Neutrophil (primary cell): ENCODE results near the gene RNGTT.

Source experiments
- H3K27ac ChIP-seq: fragments of 200-600 bp; sonication (generic); 2 replicates; pipeline ENCODE4 v1.5.1; 2016; ENCODE audit warnings: mild to moderate bottlenecking, moderate library complexity
- H3K27me3 ChIP-seq: fragments of 200-600 bp; sonication (generic); 2 replicates; pipeline ENCODE4 v1.6.0; 2016; ENCODE audit warnings: mild to moderate bottlenecking
- H3K36me3 ChIP-seq: fragments of 200-600 bp; sonication (generic); 2 replicates; pipeline ENCODE4 v1.5.1; 2017
- H3K4me1 ChIP-seq, 2 experiments: fragments of 200-600 bp in 1 of 2; sonication (generic) in 1 of 2; 1 replicate in 1 of 2; 2 replicates in 1 of 2; pipeline versions ENCODE4 v1.5.1 to v1.6.1; 2013 to 2016; ENCODE audit warnings: low read depth in 1 of 2, low read length in 1 of 2, mild to moderate bottlenecking in 1 of 2, moderate library complexity in 1 of 2; ENCODE audit not compliant: control insufficient read depth in 1 of 2, insufficient read depth in 1 of 2
- H3K4me3 ChIP-seq, 2 experiments: fragments of 200-600 bp in 1 of 2; sonication (generic) in 1 of 2; 1 replicate in 1 of 2; 2 replicates in 1 of 2; pipeline ENCODE4 v1.5.1; 2013 to 2016; ENCODE audit warnings: low read depth in 1 of 2, low read length in 1 of 2, mild to moderate bottlenecking in 1 of 2, moderate library complexity in 1 of 2
- H3K9me3 ChIP-seq: fragments of 200-600 bp; sonication (generic); 2 replicates; pipeline ENCODE4 v1.5.1; 2016
- TF ChIP-seq, protein P1 (sequence below): fragments of 200-600 bp; sonication (generic); IDR thresholded peaks from 2 replicates; pipeline ENCODE4 v1.5.1; 2016; ENCODE audit warnings: antibody characterized with exemption

The RNGTT gene

DNA sequence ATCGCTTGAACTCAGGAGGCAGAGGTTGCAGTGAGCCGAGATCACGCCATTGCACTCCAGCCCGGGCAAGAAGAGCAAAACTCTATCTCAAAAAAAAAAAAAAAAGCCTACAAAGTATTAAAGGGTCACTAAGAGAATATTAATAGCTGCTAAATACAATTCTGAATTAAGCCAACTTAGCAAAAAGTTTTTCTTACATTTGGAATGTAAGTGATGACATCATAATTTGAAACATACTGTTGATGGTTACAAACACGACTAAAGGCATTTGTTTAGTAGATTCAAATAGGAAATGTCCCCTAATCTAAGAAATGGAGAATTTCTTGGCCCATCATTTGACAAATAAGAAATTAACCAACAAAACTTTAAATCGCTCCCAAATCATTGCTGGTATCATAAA is 282.8 kb downstream of the RNGTT start:
- Histone ChIP-seq H3K36me3 (no peaks in the 10 kb centered on the region), H3K4me1 (peaks cover 0 to 4% of the 10 kb centered on the region in 2 experiments), H3K9me3 (no peaks in the 10 kb centered on the region), H3K4me3 (no peak overlapping the region), H3K27ac (no peak overlapping the region), H3K27me3 (no peaks in the 10 kb centered on the region)
- TF ChIP-seq, protein P1, sequence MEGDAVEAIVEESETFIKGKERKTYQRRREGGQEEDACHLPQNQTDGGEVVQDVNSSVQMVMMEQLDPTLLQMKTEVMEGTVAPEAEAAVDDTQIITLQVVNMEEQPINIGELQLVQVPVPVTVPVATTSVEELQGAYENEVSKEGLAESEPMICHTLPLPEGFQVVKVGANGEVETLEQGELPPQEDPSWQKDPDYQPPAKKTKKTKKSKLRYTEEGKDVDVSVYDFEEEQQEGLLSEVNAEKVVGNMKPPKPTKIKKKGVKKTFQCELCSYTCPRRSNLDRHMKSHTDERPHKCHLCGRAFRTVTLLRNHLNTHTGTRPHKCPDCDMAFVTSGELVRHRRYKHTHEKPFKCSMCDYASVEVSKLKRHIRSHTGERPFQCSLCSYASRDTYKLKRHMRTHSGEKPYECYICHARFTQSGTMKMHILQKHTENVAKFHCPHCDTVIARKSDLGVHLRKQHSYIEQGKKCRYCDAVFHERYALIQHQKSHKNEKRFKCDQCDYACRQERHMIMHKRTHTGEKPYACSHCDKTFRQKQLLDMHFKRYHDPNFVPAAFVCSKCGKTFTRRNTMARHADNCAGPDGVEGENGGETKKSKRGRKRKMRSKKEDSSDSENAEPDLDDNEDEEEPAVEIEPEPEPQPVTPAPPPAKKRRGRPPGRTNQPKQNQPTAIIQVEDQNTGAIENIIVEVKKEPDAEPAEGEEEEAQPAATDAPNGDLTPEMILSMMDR, result no peak

DNA sequence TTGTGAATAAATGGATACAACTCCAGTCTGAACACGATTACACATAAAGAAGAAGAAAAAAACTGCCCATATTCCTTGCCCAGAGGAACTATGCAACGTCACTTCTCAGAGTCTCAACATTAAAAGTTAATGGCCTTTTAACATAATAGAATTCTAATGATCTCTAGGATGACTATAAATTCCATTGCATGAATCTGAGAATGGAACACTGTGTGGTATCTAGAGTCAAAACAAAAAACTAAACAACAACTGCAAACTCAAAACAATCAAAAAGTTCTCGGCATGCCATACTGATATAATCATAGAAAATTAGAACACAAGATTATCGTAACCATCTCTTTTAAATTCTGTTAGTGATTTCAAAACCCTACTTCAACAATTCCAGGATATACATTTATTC is 283.6 kb downstream of the RNGTT start:
- Histone ChIP-seq H3K36me3 (no peaks in the 10 kb centered on the region), H3K27me3 (no peaks in the 10 kb centered on the region), H3K4me1 (peaks cover 0 to 4% of the 10 kb centered on the region in 2 experiments), H3K27ac (no peak overlapping the region), H3K9me3 (no peaks in the 10 kb centered on the region), H3K4me3 (no peak overlapping the region)
- TF ChIP-seq, protein P1, result no peak

DNA sequence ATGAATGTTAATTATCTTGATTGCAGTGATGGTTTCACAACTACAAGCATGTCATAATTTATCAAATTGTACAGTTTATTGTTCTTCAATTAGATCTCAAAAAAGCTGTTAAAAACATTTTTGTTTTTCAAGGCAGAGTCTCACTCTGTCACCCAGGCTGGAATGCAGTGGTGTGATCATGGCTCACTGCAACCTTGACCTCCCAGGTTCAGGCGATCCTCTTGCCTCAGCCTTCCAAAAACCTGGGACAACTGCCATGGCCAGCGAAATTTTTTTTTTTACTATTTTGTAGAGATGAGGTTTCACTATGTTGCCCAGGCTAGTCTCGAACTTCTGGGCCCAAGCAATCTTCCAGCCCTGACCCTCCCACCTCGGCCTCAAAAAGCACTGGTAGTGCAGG is 286.1 kb downstream of the RNGTT start:
- Histone ChIP-seq H3K27ac (no peak overlapping the region), H3K4me3 (no peak overlapping the region), H3K27me3 (no peaks in the 10 kb centered on the region), H3K9me3 (no peaks in the 10 kb centered on the region), H3K4me1 (peaks cover 0 to 4% of the 10 kb centered on the region in 2 experiments), H3K36me3 (no peaks in the 10 kb centered on the region)
- TF ChIP-seq, protein P1, result no peak

DNA sequence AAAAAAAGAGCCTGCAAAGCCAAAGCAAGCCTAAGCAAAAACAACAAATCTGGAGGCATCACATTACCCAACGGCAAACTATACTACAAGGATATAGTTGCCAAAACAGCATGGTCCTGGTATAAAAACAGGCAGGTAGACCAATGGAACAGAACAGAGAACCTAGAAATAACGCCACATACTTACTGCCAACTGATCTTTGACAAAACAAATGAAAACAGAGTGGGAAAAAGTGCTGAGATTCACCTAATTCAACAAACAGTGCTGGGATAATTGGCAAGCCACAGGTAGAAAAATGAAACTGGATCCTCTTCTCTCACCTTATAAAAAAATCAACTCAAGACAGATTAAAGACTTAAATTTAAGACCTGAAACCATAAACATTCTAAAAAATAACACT is 291.8 kb downstream of the RNGTT start:
- no peaks in the 10 kb centered on the region for H3K36me3 ChIP-seq
- H3K27me3 ChIP-seq, result no peaks in the 10 kb centered on the region
- H3K9me3 ChIP-seq, result peaks cover 38% of the 10 kb centered on the region
- H3K27ac ChIP-seq, result no peak overlapping the region
- TF ChIP-seq, protein P1, result no peak
- no peaks in the 10 kb centered on the region for H3K4me1 ChIP-seq
- no peak overlapping the region for H3K4me3 ChIP-seq

DNA sequence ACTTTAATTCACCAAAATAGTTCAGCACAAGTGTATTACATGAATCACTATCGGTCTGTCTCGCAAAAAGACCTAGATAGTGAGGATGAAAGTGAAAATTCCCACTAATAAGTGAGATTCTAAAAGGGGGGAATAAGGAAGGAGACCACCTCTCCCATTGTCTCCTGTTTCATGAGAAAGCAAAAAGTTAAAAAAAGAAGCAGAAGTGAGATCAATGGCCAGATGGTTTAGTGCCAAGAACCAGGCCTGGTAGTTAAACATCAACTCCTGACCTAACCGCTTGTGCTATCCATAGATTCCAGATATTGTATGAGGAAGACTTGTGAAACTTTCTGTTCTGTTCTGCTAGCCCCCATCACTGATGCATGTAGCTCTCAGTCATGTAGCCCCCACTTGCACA is 293.0 kb downstream of the RNGTT start:
- H3K4me3 ChIP-seq, result no peak overlapping the region

More for the DNA sequence above, 293.0 kb downstream of the RNGTT start:
- Histone ChIP-seq H3K9me3 (peaks cover 38% of the 10 kb centered on the region), H3K27me3 (no peaks in the 10 kb centered on the region), H3K27ac (no peak overlapping the region), H3K4me1 (no peaks in the 10 kb centered on the region), H3K36me3 (no peaks in the 10 kb centered on the region)
- TF ChIP-seq, protein P1, result no peak
